22Rv1 (cell line): ENCODE results near the gene TEX22.

Experiments
- CTCF ChIP-seq: fragments of 450-650 bp; IDR thresholded peaks from 2 replicates; pipeline ENCODE4 v1.5.1; 2017; ENCODE audit warnings: mild to moderate bottlenecking
- ZFX ChIP-seq: fragments of 450-650 bp; IDR thresholded peaks from 2 replicates; pipeline ENCODE4 v1.6.1; 2017; ENCODE audit warnings: antibody characterized with exemption, borderline replicate concordance

GRCh38 chr14:105460116-105460515, 61.8 kb downstream of the TEX22 start:
- TF ChIP-seq CTCF (no peak), ZFX (no peak)
